ENCODE results near the gene NSD1.
A peak's percentile ranks its signal among the peaks of the same experiment; 100 is the strongest.
"Not testable (repeated sequence)": the region's sequence is repeated elsewhere in the genome, so short reads cannot be mapped to it uniquely, and the experiment has no call there.

NSD1 gene

GRCh38 chr5:177128551-177128981 lies 5.0 kb upstream of the NSD1 start:
- DNase-seq, result no peak

GRCh38 chr5:177130211-177131018 lies 3.2 kb upstream of the NSD1 start:
- DNase-seq, result no peak

GRCh38 chr5:177131019-177131320 lies 2.6 kb upstream of the NSD1 start:
- no peak for DNase-seq

GRCh38 chr5:177131352-177132135 lies 2.0 kb upstream of the NSD1 start:
- no peak for DNase-seq

- DNase-seq, result no peak
Observed at GRCh38 chr5:177132136-177133095, 1.2 kb upstream of the NSD1 start.

GRCh38 chr5:177133853-177134696 lies 502 bp downstream of the NSD1 start:
- DNase-seq, result peak; percentile 81

- no peak for DNase-seq
Observed at GRCh38 chr5:177134697-177135225, 1.2 kb downstream of the NSD1 start.

- no peak for DNase-seq
Observed at GRCh38 chr5:177140312-177140711, 6.7 kb downstream of the NSD1 start.

- DNase-seq, result no peak
Observed at GRCh38 chr5:177141496-177141895, 7.9 kb downstream of the NSD1 start.

- no peak for DNase-seq
Observed at GRCh38 chr5:177142098-177142611, 8.6 kb downstream of the NSD1 start.

- DNase-seq, result no peak
Observed at GRCh38 chr5:177142778-177143177, 9.2 kb downstream of the NSD1 start.

GRCh38 chr5:177146891-177147638 lies 13.5 kb downstream of the NSD1 start:
- no peak for DNase-seq

- not testable (repeated sequence) for DNase-seq
Observed at GRCh38 chr5:177150061-177150460, 16.5 kb downstream of the NSD1 start.

- peak; percentile 30 for DNase-seq
Observed at GRCh38 chr5:177154003-177154643, 20.6 kb downstream of the NSD1 start.

GRCh38 chr5:177162379-177162778 lies 28.8 kb downstream of the NSD1 start:
- DNase-seq, result peak; percentile 44

- no peak for DNase-seq
Observed at GRCh38 chr5:177163500-177163899, 29.9 kb downstream of the NSD1 start.

GRCh38 chr5:177169271-177169670 lies 35.7 kb downstream of the NSD1 start:
- DNase-seq, result peak; percentile 12

- no peak for DNase-seq
Observed at GRCh38 chr5:177171961-177172360, 38.4 kb downstream of the NSD1 start.

- no peak for DNase-seq
Observed at GRCh38 chr5:177175336-177175735, 41.8 kb downstream of the NSD1 start.

GRCh38 chr5:177176175-177176711 lies 42.7 kb downstream of the NSD1 start:
- no peak for DNase-seq
